Measurements from ENCODE around the gene EHD1.

GRCh38 chr11:64902102-64902900 is 23.9 kb upstream of the EHD1 start:
- TF ChIP-seq POLR2A (IDR thresholded peaks at IDR 0.05), result no peak
- no peak for TF ChIP-seq CTCF (IDR thresholded peaks at IDR 0.05)
- no peak for TF ChIP-seq EP300 (IDR thresholded peaks at IDR 0.05)
